Measurements from ENCODE around the gene AICDA.
"Not testable (repeated sequence)": the region's sequence is repeated elsewhere in the genome, so short reads cannot be mapped to it uniquely, and the experiment has no call there.

AICDA gene

DNA sequence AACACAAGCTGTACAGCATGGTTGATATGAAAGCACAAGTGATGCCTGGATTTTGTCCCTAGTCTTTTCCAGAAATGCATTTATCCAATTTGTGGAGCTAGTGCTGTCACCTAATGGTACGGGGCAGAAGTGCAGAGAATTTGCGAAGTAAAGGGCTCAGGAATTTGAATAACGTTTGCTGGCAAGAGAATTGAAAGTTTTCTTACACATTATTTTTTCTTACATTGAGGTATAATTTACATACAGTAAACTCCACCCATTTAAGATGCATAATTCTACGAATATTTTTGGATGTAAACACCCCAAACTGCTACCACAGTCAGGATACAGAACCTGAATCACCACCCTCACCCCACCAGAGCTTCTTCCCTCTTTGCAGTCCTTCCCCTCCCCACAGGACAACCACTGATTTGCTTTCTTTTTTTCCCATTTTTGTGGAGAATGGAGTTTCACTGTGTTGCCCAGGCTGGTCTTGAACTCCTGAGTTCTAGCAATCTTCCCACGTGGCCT lies 3.5 kb downstream of the AICDA start:
- DNase-seq, result no peak

DNA sequence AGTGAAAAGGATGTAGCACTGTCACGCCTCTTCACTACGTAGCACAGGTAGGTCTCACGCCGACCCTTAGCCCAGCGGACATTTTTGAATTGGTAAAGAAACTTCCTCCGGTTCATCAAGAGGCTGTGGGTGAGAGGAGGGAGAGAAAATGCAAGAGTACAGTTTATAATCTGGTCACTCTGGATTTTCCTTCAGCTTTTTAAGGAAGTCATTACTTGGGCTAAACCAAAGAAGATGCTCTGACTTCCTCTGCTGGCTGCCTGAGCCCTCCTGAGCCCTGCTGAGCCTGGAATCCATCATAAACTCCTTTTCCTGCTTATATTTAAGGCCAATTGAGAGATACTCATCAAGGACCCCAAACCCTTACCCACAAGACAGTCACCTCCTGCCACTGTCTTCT lies 5.8 kb downstream of the AICDA start:
- DNase-seq, result no peak

DNA sequence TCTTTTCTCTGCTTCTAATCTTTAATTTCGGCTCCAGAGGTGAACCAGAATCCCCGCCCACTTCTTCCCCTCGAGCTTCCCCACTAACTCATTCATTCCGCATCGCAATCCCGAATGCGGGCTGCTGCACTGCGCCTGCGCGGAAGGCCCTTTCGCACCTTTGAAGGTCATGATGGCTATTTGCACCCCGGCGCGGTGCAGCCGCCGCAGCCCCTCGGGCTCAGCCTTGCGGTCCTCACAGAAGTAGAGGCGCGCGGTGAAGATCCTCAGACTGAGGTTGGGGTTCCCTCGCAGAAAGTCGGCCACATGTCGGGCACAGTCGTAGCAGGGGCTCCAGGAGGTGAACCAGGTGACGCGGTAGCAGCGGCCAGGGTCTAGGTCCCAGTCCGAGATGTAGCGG lies 7.6 kb downstream of the AICDA start:
- DNase-seq, result no peak

DNA sequence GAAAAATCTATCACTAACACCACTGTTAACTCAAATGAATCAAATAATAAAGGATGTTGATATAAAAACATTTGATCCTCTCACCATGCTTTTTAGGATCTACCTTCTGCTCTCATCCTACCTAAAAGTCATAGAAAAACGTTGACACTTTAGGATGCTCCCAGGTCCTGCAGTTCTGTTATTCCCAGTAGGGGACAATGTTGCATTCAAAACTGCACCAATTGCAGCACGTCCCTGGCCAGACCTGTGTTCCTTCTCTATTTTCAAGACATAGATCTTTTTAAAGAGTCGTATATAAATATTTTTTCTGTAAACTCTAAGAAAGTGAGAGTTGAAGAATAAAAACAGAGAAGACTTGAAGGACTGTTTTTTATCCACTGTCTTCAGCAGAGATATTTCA lies 8.8 kb downstream of the AICDA start:
- no peak for DNase-seq

DNA sequence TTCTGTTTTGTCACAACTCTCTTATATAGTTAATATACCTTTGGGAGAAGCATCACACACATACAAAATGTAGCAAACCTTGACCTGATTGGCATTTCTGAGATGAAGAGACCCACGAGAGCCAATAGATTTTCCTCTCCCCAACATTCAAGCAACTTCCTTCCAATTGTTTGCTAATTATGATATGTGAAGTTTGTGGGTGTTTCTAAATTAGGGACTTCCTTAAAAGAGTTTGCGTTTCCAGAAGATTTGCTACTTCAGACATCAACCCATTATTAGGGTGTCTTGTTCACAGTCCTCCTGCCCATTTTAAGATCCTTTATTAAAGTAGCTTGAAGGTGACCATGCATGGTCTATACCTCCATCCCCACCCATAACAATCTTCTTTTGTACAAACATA lies 9.4 kb downstream of the AICDA start:
- DNase-seq, result no peak

DNA sequence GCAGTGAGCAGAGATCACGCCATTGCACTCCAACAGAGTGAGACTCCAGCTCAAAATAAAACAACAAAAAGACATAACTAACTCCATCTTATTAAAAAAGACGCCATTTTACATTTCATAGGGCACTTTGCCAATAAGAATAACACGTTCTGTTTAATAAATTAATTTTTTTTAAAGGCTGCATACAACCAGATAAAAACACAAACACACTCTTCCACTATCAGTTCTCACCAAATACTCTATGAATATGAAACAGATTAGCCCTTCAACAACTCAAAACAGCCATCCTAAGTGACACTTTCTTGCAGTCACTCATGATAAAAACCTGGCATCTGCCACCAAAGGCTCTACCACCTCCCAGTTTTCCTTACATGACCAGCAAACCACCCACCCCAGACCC lies 16.1 kb downstream of the AICDA start:
- DNase-seq, result no peak

DNA sequence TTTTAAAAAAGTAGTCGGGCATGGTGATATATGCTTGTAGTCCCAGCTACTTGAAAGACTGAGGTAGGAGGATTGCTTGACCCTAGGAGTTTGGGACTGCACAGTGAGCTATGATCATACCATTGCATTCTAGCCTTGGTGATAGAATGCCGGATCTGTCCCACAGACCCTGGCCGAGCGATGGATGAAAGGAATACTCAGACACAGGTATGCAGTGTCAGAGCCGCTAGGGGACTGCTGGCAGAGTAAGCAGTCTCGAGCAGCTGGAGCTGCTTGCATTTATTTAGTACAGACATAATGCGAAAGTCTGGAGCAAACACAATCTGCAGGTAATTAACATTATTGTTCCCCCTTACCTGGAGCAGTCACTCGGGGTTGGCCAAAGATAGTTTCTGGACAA lies 18.6 kb downstream of the AICDA start:
- DNase-seq, result no peak

DNA sequence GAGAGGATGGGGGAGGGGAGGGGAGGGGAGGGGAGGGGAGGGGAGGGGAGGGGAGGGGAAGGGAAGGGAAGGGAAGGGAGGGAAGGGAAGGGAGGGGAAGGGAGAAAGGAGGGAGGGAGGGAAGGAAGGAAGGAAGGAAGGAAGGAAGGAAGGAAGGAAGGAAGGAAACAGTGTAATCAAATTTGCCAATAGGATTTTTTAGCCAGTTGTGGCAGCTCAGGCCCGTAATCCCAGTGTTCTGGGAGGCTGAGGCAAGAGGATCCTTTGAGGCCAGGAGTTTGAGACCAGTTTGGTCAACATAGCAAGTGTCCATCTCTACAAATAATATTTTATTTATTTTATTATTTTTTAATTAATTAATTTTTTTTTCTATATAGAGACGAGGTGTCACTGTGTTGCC lies 19.4 kb downstream of the AICDA start:
- DNase-seq, result no peak

DNA sequence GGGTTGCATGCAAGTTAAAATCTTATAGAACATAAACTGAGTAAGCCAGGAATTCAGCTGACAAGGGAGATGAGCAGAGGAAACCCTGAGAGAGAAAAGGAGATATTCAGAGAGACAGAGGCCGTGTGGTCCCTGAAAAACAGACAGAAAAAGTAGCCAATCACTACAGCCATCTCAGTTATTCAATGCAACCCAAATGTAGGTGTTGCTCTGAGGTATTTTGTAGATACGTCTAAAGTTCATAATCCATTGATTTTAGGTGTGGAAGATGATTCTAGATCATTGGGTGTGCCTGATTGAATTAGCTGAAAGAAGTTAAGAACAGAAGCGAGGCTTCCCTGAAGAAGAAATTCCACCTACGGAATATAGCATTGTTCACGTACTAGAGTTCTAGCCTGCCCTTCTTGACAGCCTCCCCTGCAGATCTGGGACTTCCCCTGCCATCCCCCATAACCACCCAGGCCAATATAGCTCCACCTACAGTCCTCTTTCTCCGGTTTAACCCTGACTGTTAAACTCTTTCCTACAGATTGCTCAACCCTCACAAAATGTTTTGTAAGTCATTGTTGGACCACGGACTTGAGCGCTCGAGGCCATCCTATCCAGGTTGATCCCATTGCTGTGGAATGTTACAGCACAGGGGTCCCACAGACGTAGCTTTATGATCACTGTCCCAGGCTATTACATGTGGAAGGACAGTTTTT lies 21.7 kb downstream of the AICDA start:
- DNase-seq, result no peak

DNA sequence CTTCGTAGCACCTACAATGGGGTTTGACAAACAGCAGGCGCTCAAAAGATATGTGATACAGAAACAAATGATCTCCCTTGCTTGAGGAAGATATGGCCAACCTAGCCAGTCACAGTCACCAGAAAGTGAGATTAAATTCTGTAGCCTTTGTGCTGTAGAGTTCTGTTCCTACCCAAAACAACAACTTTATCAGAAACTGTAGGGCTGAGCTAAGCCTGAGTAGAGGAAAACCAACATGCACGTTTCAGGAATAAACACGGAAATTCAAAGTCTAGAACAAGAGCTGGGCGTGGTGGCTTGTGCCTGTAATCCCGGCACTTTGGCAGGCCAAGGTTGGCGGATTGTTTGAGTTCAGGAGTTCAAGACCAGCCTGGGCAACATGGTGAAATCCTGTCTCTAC lies 23.0 kb downstream of the AICDA start:
- no peak for DNase-seq

DNA sequence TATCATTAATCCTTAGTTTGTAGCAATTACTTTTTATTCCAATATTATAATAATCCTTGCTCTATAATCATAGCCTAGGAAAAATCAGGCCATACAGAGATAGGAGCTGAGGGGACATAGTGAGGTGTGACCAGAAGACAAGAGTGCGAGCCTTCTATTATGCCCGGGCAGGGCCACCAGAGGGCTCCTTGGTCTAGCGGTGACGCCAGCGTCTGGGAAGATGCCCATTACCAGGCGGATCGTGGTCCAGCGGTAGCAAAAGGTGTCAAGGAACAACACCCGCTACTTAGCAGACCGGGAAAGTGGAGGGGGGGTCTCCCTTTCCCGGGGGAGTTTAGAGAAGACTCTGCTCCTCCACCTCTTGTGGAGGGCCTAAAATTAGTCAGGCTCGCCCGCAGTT lies 28.2 kb downstream of the AICDA start:
- not testable (repeated sequence) for DNase-seq

DNA sequence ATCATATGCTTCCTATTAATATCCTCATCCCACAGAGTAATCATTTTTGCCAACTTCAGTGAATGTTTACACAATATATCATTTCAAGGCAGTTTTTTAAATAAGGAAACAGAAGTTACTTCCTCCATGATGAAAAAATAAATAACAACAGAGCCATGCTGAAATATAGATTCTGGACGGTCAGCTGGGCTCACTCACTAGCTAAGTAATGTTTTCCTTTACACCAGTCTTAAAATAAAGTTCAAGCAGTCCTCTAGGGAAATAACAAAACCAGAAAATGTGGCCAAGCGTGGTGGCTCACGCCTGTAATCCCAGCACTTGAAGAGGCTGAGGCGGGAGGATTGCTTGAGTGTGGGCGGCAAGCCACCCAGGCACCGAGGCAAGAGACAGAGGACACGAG lies 28.7 kb downstream of the AICDA start:
- no peak for DNase-seq

DNA sequence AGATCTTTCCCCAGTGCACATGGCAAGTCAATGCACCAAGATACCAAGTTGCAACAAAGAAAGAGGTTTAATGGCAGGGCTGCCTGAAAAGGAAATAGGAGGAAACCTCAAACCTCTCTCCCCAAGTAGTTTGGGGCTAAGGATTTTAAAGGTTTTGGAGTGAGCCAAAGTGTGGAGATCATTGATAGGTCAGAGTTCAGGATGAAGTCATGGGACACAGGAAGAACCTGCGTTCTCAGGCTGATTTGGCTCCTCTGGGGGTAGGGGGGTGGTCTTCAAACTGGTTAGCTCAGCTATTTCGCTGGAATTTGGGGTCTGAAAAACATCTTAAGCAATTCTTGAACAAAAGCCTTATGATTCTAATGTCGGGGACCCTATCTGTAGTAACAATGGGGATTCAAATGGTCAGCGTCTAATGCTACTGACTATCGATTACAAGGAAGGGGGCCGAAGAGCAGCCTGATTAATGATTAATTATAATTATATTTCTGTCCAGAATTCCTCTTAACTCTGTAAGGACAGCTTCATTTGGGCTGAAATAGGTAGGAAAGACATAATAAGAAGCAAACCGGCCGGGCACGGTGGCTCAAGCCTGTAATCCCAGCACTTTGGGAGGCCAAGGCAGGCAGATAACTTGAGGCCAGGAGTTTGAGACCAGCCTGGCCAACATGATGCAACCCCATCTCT lies 31.4 kb downstream of the AICDA start:
- DNase-seq, result no peak

DNA sequence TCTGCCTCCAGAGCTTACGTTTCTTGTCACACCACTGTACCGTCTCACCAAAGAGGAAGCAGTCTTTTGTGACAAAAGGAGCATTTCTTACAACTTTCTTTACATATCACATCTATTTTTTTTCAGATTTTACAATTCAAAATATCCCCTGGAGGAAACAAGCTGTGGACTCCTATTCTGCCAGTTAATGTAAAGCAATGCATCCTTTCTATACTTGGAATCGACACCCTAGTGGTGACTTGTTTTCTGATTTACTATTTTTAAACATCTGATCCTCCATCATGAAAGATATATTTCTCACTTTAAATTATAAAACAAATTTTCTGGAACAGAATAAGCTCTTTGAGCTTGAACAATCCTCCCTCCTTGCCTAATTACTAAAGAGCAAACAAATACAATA lies 34.8 kb downstream of the AICDA start:
- no peak for DNase-seq

DNA sequence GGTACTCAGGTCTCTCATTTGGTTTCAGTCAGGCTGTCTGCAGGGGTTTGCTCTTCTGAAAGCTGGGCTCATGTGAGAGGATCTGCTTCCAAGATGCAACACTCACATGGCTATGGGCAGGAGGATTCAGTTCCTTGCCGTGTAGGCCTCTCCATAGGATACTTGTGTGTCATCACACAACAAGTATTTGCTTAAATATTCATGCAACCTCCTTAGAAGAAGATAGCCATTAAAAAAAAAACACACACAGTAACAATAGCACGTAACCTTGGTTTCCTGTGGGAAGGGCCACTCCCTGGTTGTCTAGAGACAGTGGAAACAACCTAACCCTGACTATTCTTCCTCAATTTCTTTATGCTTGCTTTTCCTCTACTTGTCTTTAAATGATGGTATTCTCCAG lies 40.2 kb downstream of the AICDA start:
- DNase-seq, result no peak

DNA sequence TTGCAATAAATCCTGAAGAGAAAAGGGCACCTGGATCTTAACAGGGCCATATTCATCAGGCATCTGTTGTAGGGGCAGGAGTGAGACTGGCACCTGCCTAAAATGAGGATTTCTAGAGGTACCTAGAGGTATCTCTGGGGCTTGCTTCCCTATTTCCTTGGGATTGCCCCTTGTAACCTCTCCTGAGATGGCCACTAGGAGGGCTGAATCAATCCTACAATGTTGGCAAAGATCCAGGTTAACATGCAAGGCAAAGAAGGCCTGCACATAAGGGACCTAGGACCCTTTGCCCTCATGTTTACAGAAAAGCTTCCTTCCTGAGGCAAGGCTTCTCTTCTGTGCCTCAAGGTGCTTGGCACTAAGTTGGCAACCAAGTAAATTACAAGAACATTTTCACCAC lies 46.1 kb downstream of the AICDA start:
- DNase-seq, result no peak

DNA sequence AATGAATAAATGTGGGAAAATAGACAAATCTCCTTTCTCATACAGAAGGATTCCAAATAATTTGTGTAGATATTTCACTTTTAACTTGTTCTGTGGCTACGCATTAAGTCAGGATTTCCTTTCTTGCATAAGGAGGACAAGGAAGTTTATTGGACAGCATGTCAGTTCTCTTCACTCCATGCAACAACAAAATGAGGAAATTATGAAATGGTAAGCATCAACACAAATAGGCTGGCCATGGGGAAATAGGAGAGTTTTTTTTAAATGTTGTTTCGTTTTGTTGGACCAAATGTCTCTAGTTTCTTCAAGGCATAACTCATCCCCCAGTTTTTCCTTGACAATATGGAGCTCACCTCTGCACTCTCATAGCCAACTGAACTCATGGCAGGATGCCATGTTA lies 46.6 kb downstream of the AICDA start:
- not testable (repeated sequence) for DNase-seq

DNA sequence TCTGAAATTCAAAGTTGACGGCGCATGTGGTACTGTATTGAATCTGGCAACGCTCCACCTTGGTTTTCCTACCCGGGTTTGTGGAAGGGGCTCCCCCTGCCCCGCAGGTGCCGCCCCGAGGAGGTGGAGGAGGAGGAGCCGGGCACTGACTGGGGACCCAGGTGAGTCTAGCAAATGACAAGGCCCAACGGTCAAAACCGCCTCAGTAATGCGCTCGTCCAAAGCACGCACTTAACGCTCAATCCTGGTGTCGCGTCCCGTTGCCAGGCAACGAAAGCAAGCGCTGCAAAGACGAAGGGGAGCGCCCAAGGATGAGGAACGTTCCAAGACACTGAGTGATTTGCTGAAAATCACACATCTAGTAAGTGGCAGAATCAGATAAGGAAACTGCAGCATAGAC lies 48.0 kb downstream of the AICDA start:
- no peak for DNase-seq

DNA sequence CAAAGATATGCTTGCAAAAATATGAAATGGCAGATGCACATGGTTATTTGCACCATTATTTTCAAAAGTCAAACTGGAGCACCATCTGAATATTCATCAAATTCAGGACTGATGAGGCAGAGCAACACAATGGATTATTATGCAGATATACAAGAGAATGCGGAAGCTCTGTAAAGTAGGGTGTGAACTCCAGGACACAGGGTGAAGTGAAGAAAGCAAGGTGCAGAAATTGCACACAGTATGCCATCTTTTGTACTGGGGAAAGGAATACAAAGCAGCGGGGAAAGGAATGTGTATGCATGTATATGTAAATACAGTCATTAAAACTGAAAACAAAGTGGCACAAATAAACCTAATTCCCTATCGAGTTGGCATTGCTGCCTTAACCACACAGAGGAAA lies 49.3 kb downstream of the AICDA start:
- DNase-seq, result no peak

DNA sequence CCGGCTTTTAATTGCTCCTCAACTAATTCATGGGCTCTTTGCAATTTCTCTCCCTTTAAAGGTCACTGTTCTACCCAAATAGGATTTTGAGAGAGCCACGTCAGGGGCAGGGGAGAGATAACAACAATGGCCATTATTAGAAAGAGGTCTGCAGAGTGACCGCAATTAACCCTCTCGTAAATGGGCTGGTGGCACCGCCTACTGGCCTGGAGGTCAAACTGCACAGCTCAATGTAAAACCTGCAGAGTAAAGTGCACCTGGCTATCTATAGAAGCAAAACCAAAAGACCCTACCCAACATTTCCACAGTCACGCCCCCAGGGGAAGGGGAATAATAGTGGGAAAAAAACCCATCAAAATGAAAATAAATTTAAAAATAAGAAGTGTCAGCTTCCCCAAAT lies 50.3 kb downstream of the AICDA start:
- DNase-seq, result no peak

DNA sequence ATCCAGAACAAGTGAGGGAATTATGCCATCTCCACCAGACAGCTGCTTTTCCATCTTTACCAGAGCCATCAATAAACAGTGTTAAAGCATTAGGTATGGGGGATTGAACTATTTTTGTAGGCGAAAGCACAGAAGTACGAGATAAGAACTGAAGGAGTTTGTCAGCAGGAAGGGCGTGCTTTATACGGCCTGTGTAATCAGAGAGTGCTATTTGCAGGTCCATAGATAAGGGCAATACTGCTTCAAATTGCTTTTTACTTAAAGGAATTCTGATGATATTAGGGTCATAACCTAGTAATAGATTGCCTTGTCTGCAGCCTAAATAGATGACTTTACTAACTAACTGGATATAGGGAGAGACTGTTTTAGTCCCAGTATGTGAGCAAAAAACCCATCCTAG lies 51.6 kb downstream of the AICDA start:
- DNase-seq, result no peak

DNA sequence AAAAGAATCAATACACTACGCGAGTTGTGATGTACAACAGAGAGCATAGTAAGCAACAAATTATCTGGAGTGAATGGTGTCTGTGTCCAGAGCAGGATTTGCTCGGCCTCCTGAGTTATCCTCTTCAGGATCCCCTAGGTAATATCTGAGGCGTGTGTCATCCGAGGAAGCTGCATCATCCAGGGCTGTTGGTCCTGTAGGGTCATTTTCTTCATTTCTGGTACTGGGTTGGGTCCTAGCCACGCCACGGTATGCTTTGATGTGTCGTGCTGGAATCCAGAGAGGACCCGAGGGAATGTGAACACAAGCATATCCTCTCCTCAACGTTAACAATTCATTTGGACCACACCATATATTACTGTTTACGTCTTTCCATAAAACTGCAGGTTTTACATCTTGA lies 53.0 kb downstream of the AICDA start:
- no peak for DNase-seq

DNA sequence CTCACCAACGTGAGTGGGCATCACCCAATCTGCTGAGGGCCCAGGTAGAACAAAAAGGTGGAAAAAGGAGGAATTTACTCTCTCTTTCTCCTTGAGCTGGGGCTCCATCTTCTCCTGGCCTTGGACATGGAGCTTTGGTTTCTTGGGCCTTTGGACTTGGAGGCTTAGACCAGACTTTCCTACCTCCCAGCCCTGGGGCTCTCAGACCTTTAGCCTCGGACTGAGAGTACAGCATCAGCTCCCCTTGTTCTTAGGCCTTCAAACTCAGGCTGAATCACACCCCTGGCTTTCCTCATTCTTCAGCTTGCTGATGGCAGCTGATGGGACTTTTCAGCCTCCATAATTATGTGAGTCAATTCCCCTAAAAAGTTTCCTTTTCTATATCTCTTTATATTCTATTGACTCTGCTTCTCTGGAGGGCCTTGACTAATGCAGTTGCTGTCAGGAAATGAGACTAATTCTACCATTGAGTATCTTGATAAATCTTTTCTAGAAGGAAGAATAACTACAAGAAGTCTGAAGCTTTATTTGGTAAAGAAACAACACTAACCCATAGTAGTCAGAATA lies 56.0 kb downstream of the AICDA start:
- no peak for DNase-seq

DNA sequence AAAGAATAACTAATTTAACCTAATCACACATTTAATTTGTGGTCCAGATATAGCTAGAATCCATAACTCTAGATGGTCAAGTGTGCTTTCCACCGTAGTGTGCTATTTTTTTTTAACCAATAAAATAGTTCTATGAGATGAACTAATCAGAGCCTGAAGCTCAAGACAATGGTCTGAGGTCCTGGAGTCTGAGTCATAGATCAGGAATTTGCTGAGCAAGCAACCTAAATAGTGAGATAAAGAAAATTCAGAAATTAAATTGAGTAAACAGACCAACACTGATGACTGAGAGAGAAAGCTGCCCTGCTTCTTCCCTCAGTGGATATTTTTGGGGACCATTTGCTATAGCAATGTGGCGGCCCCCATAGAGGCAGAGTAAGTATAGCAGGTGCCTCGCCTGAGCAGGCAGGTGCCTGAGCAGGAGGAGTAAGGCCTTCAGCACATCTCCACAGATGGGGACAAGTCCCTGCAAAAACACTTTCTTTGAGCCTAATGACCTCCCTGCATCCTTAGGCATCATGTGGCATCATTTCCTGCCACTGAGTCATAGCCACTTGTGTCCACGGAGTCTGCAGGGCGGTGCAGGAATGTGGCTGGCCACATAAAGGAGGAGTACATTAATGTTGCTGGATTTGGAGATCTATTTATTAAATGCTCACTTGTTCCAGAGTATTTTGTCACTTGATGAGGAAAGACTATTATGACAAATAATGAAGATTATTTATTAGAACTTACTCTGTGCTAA lies 58.0 kb downstream of the AICDA start:
- no peak for DNase-seq

Data from right forelimb (tissue), 1 donor.